Smooth muscle cell (in vitro differentiated cells): ENCODE measurements around the gene DHCR24. TPM values are rescaled to one million over a fixed set of nuclear protein-coding genes. Genes with fewer than 3 reads are reported as not detected.

Experiments
- DNase-seq: peaks from one replicate; lab custom pipeline; 2025; ENCODE audit not compliant: unreplicated experiment; lab: John Stamatoyannopoulos, UW
- H2AFZ ChIP-seq: fragments of 200-600 bp; sonication (generic); 2 replicates; pipeline ENCODE4 v1.6.0; 2016; ENCODE audit warnings: antibody characterized with exemption, low read depth, mild to moderate bottlenecking
- H3F3A ChIP-seq: fragments of 200-600 bp; sonication (generic); 2 replicates; pipeline ENCODE4 v1.6.0; 2017; ENCODE audit warnings: antibody characterized with exemption, low read depth
- H3K27ac ChIP-seq: fragments of 200-600 bp; sonication (generic); 2 replicates; pipeline ENCODE4 v1.5.1; 2016; ENCODE audit warnings: low read depth, mild to moderate bottlenecking
- H3K27me3 ChIP-seq: fragments of 200-600 bp; sonication (generic); 2 replicates; pipeline ENCODE4 v1.6.1; 2016; ENCODE audit warnings: low read depth, mild to moderate bottlenecking
- H3K36me3 ChIP-seq: fragments of 200-600 bp; sonication (generic); 2 replicates; pipeline ENCODE4 v1.5.1; 2016; ENCODE audit warnings: low read depth
- H3K4me1 ChIP-seq: fragments of 200-600 bp; sonication (generic); 2 replicates; pipeline ENCODE4 v1.5.1; 2016; ENCODE audit warnings: low read depth
- H3K4me2 ChIP-seq: fragments of 200-600 bp; sonication (generic); 2 replicates; pipeline ENCODE4 v1.6.0; 2016; ENCODE audit warnings: mild to moderate bottlenecking
- H3K4me3 ChIP-seq: fragments of 200-600 bp; sonication (generic); 2 replicates; pipeline ENCODE4 v1.5.1; 2016; ENCODE audit warnings: mild to moderate bottlenecking
- H3K79me2 ChIP-seq: fragments of 200-600 bp; sonication (generic); 2 replicates; pipeline ENCODE4 v1.6.0; 2016; ENCODE audit warnings: low read depth, mild to moderate bottlenecking
- H3K9ac ChIP-seq: fragments of 200-600 bp; sonication (generic); 2 replicates; pipeline ENCODE4 v1.6.0; 2016; ENCODE audit warnings: low read depth
- H3K9me3 ChIP-seq: fragments of 200-600 bp; sonication (generic); replicated peaks from 2 replicates; pipeline ENCODE4 v1.5.1; 2016; ENCODE audit warnings: low read depth
- H4K20me1 ChIP-seq: fragments of 200-600 bp; sonication (generic); 2 replicates; pipeline ENCODE4 v1.6.0; 2016; ENCODE audit warnings: low read depth
- WGBS: methylation state at CpG from one replicate; pipeline ENCODE4 v1.1.7; 2016; ENCODE audit warnings: low lambda C conversion rate; 5-methylcytosine and 5-hydroxymethylcytosine counted together
- polyA plus RNA-seq: library from polyadenylated mRNA; unstranded; fragments of >200 nt; fragmentation: Nextera tagmentation; extraction: Ambion mirVana; gene quantifications from 2 replicates; pipeline ENCODE4 v1.2.1, GENCODE V29; 2016
- total RNA-seq: library from RNA; depleted of rRNA; stranded (reverse); fragments of >200 nt; gene quantifications from 2 replicates; pipeline ENCODE4 v1.2.3, GENCODE V29; 2014
- TF ChIP-seq, protein P1 (sequence below): fragments of 200-600 bp; sonication (generic); IDR thresholded peaks from 2 replicates; pipeline ENCODE4 v1.5.1; 2017; ENCODE audit warnings: borderline replicate concordance, mild to moderate bottlenecking, antibody characterized with exemption; ENCODE audit not compliant: insufficient read depth, poor library complexity, severe bottlenecking

Gene DHCR24
- total and polyA plus RNA-seq, 2 experiments from 2014 or later: 47.2 to 64.2 TPM

DNA sequence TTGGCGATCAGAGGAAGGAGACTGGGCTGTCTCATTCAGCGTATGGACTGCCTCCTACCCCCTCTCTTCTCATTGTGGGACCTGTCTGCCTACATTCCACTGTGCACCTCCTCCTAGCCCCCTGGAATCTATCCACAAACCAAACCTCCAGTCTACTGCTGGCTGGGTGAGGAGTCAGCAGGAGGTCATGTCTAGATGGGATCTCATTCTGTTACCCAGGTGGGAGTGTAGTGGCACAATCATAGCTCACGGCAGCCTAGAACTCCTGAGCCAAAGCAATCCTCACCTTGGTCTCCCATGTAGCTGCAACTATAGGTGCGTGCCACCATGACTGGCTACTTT, 67.8 kb downstream of the DHCR24 start:
- Histone ChIP-seq H3K36me3 (no peaks in the 10 kb centered on the region), H3K4me3 (no peak overlapping the region), H2AFZ (no peak overlapping the region), H3K9ac (no peak overlapping the region), H3K27ac (no peak overlapping the region), H3K4me1 (no peaks in the 10 kb centered on the region), H3K9me3 (no peaks in the 10 kb centered on the region), H4K20me1 (no peaks in the 10 kb centered on the region), H3K27me3 (no peaks in the 10 kb centered on the region), H3K4me2 (no peak overlapping the region), H3K79me2 (no peaks in the 10 kb centered on the region), H3F3A (no peaks in the 10 kb centered on the region)
- DNase-seq: no peak
- 72% methylated on average over 4 of the region's 4 CpGs for WGBS
- TF ChIP-seq, protein P1, sequence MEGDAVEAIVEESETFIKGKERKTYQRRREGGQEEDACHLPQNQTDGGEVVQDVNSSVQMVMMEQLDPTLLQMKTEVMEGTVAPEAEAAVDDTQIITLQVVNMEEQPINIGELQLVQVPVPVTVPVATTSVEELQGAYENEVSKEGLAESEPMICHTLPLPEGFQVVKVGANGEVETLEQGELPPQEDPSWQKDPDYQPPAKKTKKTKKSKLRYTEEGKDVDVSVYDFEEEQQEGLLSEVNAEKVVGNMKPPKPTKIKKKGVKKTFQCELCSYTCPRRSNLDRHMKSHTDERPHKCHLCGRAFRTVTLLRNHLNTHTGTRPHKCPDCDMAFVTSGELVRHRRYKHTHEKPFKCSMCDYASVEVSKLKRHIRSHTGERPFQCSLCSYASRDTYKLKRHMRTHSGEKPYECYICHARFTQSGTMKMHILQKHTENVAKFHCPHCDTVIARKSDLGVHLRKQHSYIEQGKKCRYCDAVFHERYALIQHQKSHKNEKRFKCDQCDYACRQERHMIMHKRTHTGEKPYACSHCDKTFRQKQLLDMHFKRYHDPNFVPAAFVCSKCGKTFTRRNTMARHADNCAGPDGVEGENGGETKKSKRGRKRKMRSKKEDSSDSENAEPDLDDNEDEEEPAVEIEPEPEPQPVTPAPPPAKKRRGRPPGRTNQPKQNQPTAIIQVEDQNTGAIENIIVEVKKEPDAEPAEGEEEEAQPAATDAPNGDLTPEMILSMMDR: no peak

DNA sequence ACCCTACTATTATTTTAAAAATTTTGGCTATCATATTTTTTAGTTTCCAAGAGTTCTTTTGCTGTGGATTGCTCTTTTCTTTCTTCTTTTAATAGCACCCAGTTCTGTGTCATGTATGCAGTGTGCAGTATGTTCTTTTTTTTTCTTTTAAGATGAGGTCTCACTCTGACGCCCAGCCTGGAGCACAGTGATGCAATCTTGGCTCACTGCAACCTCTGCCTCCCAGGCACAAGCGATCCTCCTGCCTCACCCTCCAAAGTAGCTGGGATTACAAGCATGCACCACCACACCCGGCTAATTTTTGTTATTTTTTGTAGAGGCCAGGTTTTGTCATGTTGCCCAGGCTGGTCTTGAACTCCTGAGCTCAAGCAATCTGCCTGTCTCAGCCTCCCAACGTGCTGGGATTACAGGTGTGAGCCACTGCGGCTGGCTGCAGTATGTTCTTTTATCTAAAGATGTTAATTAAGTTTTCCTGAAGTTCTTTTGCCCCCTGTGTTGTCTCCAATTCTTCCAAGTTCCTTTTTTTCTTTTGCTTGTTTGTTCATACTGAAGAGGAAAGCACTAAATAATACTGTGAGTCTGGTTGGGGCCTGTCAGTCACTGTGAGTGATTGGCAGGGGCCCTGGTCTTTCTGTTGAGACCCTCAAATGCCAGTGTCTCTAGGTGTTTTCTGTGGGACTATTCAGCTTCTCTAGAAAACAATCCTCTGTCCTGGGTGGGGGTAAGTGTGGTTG, 68.4 kb downstream of the DHCR24 start:
- no peak overlapping the region for H3K4me2 ChIP-seq
- no peak overlapping the region for H3K9ac ChIP-seq
- no peaks in the 10 kb centered on the region for H3K9me3 ChIP-seq
- no peaks in the 10 kb centered on the region for H3K27me3 ChIP-seq
- no peak for DNase-seq
- no peaks in the 10 kb centered on the region for H3F3A ChIP-seq
- no peak overlapping the region for H3K4me3 ChIP-seq
- no peaks in the 10 kb centered on the region for H4K20me1 ChIP-seq
- TF ChIP-seq, protein P1: no peak
- H3K36me3 ChIP-seq: no peaks in the 10 kb centered on the region
- H2AFZ ChIP-seq: no peak overlapping the region
- H3K79me2 ChIP-seq: no peaks in the 10 kb centered on the region
- 74% methylated on average over 5 of the region's 5 CpGs for WGBS
- H3K27ac ChIP-seq: no peak overlapping the region
- H3K4me1 ChIP-seq: no peaks in the 10 kb centered on the region

DNA sequence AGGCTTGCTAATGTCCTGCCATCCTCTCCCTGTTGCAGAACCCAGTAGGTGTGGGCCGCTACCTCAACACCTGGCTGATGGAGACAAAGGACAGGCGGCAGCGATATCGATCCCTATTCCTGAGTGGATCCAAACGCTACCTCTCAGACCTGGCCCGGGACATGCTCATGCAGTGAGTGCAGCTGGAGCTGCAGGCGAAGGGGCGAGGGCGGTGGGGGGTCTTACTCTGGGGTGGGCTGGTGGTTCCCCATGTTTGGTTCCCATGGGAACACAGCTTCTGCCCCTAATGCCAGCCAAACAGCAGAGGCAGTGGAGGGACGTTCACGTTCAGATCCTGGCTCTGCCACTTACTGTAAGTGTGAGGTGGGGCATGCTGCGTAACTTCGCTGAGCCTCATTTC, 70.0 kb downstream of the DHCR24 start:
- no peaks in the 10 kb centered on the region for H3K36me3 ChIP-seq
- H2AFZ ChIP-seq: no peak overlapping the region
- H3K4me2 ChIP-seq: no peak overlapping the region
- H3K4me3 ChIP-seq: no peak overlapping the region
- no peak overlapping the region for H3K27ac ChIP-seq
- no peaks in the 10 kb centered on the region for H3F3A ChIP-seq
- no peaks in the 10 kb centered on the region for H3K27me3 ChIP-seq
- DNase-seq: no peak
- H3K9ac ChIP-seq: no peak overlapping the region
- no peaks in the 10 kb centered on the region for H3K9me3 ChIP-seq
- no peaks in the 10 kb centered on the region for H3K79me2 ChIP-seq
- no peaks in the 10 kb centered on the region for H3K4me1 ChIP-seq
- TF ChIP-seq, protein P1: no peak
- no peaks in the 10 kb centered on the region for H4K20me1 ChIP-seq
- WGBS: 97% methylated on average over 13 of the region's 13 CpGs

DNA sequence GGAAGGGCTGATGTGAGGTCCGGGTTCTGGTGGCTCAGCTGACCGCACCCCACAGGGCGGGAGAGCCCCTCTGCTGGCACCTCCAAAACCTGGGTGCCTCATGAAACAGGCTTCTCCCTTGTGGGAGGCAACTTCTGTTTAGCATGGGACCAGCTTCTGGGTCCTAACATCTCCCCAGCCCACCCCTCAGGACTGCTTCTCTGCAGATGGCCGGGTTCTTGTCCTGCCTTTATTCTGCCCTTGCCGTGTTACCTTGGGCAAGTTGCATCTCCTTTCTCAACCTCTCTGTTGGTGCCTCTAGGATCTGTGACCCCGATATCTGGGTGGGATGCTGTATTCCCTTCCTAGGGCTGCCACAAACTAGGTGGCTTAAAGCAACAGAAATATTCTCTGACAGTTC, 70.9 kb downstream of the DHCR24 start:
- Histone ChIP-seq H3K27ac (no peak overlapping the region), H3K36me3 (no peaks in the 10 kb centered on the region), H3K79me2 (no peaks in the 10 kb centered on the region), H3F3A (no peaks in the 10 kb centered on the region), H3K27me3 (no peaks in the 10 kb centered on the region), H4K20me1 (no peaks in the 10 kb centered on the region), H3K4me1 (no peaks in the 10 kb centered on the region), H2AFZ (no peak overlapping the region), H3K9me3 (no peaks in the 10 kb centered on the region), H3K4me2 (no peak overlapping the region), H3K4me3 (no peak overlapping the region), H3K9ac (no peak overlapping the region)
- TF ChIP-seq, protein P1: no peak
- no peak for DNase-seq
- 70% methylated on average over 6 of the region's 6 CpGs for WGBS
